ENCODE results near the gene MDP1.
A peak's percentile ranks its signal among the peaks of the same experiment; 100 is the strongest.
"Not testable (repeated sequence)": the region's sequence is repeated elsewhere in the genome, so short reads cannot be mapped to it uniquely, and the experiment has no call there.

Gene MDP1

GRCh38 chr14:24224618-24225071, 8.8 kb upstream of the MDP1 start:
- TF ChIP-seq CTCF (IDR thresholded peaks at IDR 0.05; ENCODE audit: low read depth, low read length): no peak
- no peak for DNase-seq
- Histone ChIP-seq H3K9me3 (no peaks in the 10 kb centered on the region), H3K27me3 (no peaks in the 10 kb centered on the region), H3K36me3 (peaks cover 14% of the 10 kb centered on the region), H3K4me3 (ENCODE audit: low read depth, low read length) (no peak overlapping the region), H3K4me1 (no peaks in the 10 kb centered on the region)

DNA sequence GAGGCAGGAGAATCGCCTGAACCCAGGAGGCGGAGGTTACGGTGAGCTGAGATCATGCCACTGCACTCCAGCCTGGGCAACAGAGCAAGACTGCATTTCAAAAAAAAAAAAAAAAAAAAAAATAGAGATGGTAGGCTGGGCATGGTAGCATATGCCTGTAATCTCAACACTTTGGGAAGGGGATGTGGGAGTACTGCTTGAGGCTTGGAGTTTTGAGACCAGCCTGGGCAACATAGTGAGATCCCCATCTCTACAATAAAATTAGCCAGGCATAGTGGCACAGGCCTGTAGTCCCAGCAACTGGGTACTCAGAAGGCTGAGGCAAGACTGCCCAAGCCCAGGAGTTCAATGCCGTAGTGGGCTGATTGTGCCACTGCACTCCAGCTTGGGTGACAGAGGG, 7.1 kb upstream of the MDP1 start:
- H3K4me3 ChIP-seq (ENCODE audit: low read depth, low read length): not testable (repeated sequence)
- peaks cover 10% of the 10 kb centered on the region for H3K36me3 ChIP-seq

DNA sequence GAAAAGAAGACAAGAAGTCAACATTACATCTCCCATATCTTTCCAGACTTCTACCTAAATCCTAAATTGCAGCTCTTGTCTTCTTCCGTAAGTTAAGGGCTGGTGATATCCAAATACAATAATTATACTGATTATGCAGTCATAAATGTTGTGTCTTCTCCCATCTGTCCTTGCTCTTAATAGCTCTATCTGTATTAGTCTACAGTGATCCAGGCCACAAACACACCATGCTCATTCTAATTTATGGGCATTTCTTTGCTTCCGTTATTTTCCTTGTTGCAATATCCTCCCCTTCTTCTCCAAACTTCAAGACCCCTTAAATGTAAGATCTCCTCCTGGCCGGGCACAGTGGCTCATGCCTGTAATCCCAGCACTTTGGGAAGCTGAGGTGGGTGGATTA, 3.7 kb upstream of the MDP1 start:
- no peaks in the 10 kb centered on the region for H3K4me1 ChIP-seq
- no peaks in the 10 kb centered on the region for H3K9me3 ChIP-seq
- DNase-seq: no peak
- no peak for TF ChIP-seq CTCF (IDR thresholded peaks at IDR 0.05; ENCODE audit: low read depth, low read length)
- no peaks in the 10 kb centered on the region for H3K27me3 ChIP-seq
- H3K4me3 ChIP-seq (ENCODE audit: low read depth, low read length): no peak overlapping the region
- H3K36me3 ChIP-seq: peaks cover 8% of the 10 kb centered on the region; the same call in 1 of the 2 replicates

More for the DNA sequence above, 7.1 kb upstream of the MDP1 start:
- not testable (repeated sequence) for DNase-seq, H3K4me1 ChIP-seq, H3K27me3 ChIP-seq, H3K9me3 ChIP-seq

DNA sequence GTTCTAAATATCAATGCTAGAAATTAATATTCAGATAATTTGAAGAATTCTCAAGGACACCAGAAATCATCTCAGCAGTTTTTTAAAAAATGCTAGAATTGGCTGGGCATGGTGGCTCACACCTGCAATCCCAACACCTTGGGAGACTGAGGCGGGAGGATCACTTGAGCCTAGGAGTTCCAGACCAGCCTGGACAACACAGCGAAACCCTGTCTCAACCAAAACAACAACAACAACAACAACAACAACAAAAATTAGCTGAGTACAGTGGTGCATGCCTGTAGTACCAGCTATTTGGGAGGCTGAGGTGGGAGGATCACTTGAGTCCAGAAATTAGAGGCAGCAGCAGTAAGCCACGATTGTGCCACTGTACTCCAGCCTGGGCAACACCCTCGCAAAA, 3.2 kb upstream of the MDP1 start:
- Histone ChIP-seq H3K4me3 (ENCODE audit: low read depth, low read length) (no peak overlapping the region), H3K4me1 (no peaks in the 10 kb centered on the region), H3K9me3 (no peaks in the 10 kb centered on the region), H3K36me3 (peaks cover 4% of the 10 kb centered on the region; the same call in 1 of the 2 replicates), H3K27me3 (no peaks in the 10 kb centered on the region)
- no peak for TF ChIP-seq CTCF (IDR thresholded peaks at IDR 0.05; ENCODE audit: low read depth, low read length)
- DNase-seq: no peak

- not testable (repeated sequence) for H3K9me3 ChIP-seq; H3K4me1 ChIP-seq; H3K4me3 ChIP-seq (ENCODE audit: low read depth, low read length); H3K36me3 ChIP-seq; H3K27me3 ChIP-seq; DNase-seq
Observed at GRCh38 chr14:24216876-24217275, 1.0 kb upstream of the MDP1 start.

DNA sequence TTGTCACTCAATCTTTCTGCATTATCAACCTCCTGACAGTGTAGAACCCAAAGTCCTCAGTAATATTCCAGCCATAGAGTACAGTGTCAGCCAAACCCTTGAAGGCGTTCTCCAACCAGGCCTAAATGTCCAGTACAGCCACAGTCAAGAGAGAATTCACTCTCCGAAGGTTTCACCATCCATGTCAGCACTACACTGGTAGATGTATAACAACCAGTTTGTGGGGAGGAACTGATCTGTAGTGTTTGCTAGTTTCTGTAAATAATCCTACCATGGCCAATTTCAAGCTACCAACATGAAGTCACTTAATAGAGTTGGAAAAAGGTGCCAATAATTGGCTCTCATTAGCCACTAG, 456 bp upstream of the MDP1 start:
- Histone ChIP-seq H3K27me3 (no peaks in the 10 kb centered on the region), H3K4me1 (no peaks in the 10 kb centered on the region), H3K9me3 (no peaks in the 10 kb centered on the region), H3K4me3 (ENCODE audit: low read depth, low read length) (peak overlapping the region; percentile 91; the same call in 1 of the 2 replicates), H3K36me3 (0 out of 2 replicates have a peak, but pooled peaks cover 4% of the 10 kb centered on the region)
- no peak for TF ChIP-seq CTCF (IDR thresholded peaks at IDR 0.05; ENCODE audit: low read depth, low read length)
- no peak for DNase-seq

DNA sequence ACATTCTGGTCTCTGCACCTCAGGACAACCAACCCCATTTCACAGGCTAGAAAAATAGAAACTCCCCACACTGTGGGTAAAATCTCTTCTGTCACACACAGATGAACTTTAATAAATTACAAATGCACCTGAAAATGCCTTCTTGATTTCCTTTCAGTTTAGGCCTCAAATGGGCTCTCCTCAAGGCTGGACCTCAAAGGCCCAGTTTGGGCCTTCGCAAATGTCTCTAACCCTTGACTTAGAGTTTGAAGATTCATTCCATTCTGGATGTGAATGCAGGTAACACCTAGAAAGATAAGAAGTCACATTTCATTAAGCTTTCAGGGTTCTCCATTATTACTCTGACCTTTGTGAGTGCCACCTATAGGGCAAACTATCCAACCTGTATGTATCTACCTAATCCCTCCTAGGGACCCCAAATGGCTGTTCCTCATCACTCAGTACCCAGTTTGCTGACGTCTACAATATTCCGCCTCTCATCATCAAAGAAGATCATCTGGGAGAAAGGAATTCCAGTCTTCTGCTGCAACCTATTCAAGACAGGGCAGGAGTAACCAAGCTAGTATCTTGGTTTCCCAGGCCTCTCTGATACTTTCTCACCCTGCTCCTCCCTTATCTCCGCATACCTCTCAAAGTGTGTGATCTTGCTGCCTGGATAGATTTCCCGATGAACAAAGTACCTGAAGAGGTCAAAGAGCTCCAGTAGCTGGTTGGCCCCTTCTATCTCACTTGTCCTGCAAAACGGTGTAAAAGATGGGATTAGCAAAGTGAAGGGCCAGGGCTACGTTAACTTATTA, 1.8 kb downstream of the MDP1 start:
- Histone ChIP-seq H3K4me1 (no peaks in the 10 kb centered on the region), H3K4me3 (ENCODE audit: low read depth, low read length) (peak overlapping the region; percentile 83), H3K27me3 (no peaks in the 10 kb centered on the region), H3K9me3 (no peaks in the 10 kb centered on the region), H3K36me3 (peaks cover 7% of the 10 kb centered on the region; the same call in 1 of the 2 replicates)
- DNase-seq: no peak
- no peak for TF ChIP-seq CTCF (IDR thresholded peaks at IDR 0.05; ENCODE audit: low read depth, low read length)

Data from BE2C (cell line).